GM12865 (cell line): Measurements from ENCODE around the gene B3GNT5.

ENCODE experiments used
- DNase-seq: peaks from one replicate; pipeline ENCODE4 v3.0.0; 2010; ENCODE audit warnings: low read depth
- H3K4me3 ChIP-seq: 2 replicates; pipeline ENCODE4 v1.5.1; 2011; ENCODE audit warnings: mild to moderate bottlenecking, low read depth, low read length, control low read depth
- CTCF ChIP-seq: IDR thresholded peaks from 2 replicates; pipeline ENCODE4 v1.5.1; 2011; ENCODE audit warnings: low read length, control low read depth, low read depth, inconsistent platforms; ENCODE audit not compliant: insufficient read depth; ENCODE audit errors: missing control alignments

B3GNT5 gene

DNA sequence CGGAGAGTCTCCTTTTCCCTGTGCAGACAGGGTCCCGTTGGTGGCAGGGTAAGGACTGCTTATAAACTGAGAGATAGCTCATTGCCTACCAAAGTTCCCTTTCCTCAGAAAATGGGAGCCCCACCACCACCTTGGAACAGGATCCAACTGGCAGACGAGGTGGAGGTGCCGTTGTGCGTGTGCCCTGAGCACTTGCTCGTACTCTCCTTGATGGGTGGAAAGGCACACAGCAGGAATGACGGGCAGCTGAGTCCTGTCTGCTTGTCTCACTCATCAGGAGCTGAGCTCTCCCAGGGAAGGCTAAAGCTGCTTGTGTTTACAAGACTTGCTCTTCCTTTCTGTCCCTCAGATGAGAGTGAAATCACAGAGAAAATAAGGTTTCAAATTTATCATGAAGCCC lies 60.7 kb downstream of the B3GNT5 start:
- DNase-seq = no peak
- TF ChIP-seq CTCF = no peak

DNA sequence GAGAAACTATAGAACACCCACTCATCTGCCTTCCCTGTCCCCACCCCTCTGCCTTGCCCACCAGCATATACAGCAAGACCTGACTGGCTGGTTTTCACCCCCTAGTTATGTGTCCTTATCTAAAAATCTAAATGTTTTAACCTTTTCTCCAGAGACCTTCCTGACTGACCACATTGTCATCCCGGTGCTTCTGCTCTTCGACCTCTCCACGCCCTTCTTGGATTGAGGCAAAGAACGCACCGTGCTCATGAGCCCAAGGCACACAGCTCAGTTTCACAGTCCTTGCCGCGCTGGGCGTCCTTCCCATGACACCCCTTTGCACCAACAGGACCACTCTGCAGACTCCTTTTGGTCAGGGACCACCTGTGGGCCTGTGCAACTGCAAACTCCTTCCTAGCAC lies 62.7 kb downstream of the B3GNT5 start:
- no peak overlapping the region for H3K4me3 ChIP-seq
- DNase-seq = no peak
- TF ChIP-seq CTCF = no peak

More for the DNA sequence above, 60.7 kb downstream of the B3GNT5 start:
- no peak overlapping the region for H3K4me3 ChIP-seq

DNA sequence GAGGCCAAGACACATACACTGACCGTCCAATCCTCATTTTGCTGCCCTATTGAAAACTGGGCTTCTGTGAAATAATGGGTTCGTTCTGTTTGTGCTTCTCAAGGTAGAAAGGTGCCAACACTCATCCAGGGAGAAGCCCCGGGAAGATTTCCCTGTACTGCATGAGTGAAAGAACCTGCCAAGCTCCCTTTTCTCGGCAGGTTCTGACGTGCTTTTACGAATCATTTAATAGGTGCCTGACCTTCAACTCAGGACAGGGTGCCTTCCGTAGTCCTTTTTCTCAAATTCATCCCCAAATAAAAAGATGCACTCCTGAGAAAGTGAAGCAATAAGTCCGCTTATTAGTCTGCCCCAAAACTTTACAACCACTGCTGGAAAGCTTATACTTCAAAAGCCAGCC lies 64.2 kb downstream of the B3GNT5 start:
- no peak for DNase-seq
- H3K4me3 ChIP-seq = no peak overlapping the region
- no peak for TF ChIP-seq CTCF

- no peak for DNase-seq
- TF ChIP-seq CTCF = no peak
- no peak overlapping the region for H3K4me3 ChIP-seq
Measured at GRCh38 chr3:183317886-183318865, 65.1 kb downstream of the B3GNT5 start.

DNA sequence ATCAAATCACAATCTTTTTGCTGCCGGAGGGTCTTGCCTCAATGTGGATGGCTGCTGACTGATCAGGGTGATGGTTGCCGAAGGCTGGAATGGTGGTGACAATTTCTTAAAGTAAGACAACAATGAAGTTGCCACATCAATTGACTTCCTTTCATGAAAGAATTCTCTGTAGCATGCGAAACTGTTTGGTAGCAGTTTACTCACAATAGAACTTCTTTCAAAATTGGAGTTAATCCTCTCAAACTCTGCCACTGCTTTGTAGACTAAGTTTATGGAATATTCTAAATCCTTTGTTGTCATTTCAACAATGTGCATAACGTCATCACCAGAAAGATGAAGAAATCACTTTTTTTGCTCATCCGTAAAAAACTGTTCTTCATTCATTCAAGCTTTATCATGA lies 65.8 kb downstream of the B3GNT5 start:
- no peak for DNase-seq
- no peak overlapping the region for H3K4me3 ChIP-seq
- TF ChIP-seq CTCF = no peak

DNA sequence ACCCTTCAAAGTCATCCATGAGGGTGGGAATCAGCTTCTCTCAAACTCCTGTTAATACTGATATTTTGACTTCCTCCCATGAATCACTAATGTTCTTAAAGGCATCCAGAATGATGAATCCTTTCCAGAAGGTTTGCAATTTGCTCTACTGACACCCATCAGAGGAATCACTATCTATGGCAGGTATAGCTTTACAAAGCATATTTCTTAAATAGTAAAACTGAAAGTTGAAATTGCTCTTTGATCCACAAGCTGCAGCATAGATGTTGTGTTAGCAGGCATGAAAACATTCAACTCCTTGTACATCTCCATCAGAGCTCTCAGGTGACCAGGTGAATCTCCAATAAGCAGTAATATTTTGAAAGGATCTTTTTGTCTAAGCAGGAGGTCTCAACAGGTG lies 66.3 kb downstream of the B3GNT5 start:
- DNase-seq = no peak

More for the DNA sequence above, 66.3 kb downstream of the B3GNT5 start:
- no peak for TF ChIP-seq CTCF
- no peak overlapping the region for H3K4me3 ChIP-seq
